Measurements from ENCODE around the gene GPM6B. TPM values are rescaled to one million over a fixed set of nuclear protein-coding genes. Genes with fewer than 3 reads are reported as not detected.

The GPM6B gene
- total and polyA plus RNA-seq, 3 donors from 2014 or later, result 5.4 to 10.2 (median 8.5) TPM

DNA sequence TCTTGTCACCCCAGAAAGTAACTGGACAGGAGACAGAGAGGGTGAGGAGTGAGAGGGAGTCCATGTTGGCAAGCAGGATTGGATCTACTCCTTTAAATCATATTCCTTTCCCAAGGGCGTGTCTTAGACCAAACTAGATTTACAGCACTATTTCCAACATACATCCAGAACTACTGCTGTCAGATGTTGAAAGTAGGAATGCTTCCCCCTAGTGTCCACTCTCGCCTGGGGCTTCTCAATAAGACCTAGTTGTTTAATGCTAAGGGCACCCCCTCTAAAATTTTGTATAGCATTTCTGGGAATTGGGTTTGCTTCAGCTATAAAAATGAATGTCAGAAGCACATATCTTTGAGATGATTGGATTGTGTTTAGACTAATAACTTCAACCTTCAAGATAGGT lies 69.1 kb downstream of the GPM6B start:
- intact Hi-C loops (cut with DNase I; ENCODE audit: low total_unique reads), result no loop called here
- Histone ChIP-seq H3K4me3 (no peak overlapping the region), H3K27ac (no peak overlapping the region), H3K9me3 (no peaks in the 10 kb centered on the region), H3K36me3 (ENCODE audit: low read depth, missing control alignments) (no peaks in the 10 kb centered on the region), H3K4me1 (no peaks in the 10 kb centered on the region), H3K27me3 (no peaks in the 10 kb centered on the region)
- WGBS, 2 donors, result 53 to 57% methylated on average over 2 of the region's 2 CpGs
- DNase-seq, result peak; percentile 68
- TF ChIP-seq, protein P1, sequence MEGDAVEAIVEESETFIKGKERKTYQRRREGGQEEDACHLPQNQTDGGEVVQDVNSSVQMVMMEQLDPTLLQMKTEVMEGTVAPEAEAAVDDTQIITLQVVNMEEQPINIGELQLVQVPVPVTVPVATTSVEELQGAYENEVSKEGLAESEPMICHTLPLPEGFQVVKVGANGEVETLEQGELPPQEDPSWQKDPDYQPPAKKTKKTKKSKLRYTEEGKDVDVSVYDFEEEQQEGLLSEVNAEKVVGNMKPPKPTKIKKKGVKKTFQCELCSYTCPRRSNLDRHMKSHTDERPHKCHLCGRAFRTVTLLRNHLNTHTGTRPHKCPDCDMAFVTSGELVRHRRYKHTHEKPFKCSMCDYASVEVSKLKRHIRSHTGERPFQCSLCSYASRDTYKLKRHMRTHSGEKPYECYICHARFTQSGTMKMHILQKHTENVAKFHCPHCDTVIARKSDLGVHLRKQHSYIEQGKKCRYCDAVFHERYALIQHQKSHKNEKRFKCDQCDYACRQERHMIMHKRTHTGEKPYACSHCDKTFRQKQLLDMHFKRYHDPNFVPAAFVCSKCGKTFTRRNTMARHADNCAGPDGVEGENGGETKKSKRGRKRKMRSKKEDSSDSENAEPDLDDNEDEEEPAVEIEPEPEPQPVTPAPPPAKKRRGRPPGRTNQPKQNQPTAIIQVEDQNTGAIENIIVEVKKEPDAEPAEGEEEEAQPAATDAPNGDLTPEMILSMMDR (IDR thresholded peaks at IDR 0.05), result peak; percentile 14 to 18 (median 15)
- no peak for TF ChIP-seq POLR2A (IDR thresholded peaks at IDR 0.05)

DNA sequence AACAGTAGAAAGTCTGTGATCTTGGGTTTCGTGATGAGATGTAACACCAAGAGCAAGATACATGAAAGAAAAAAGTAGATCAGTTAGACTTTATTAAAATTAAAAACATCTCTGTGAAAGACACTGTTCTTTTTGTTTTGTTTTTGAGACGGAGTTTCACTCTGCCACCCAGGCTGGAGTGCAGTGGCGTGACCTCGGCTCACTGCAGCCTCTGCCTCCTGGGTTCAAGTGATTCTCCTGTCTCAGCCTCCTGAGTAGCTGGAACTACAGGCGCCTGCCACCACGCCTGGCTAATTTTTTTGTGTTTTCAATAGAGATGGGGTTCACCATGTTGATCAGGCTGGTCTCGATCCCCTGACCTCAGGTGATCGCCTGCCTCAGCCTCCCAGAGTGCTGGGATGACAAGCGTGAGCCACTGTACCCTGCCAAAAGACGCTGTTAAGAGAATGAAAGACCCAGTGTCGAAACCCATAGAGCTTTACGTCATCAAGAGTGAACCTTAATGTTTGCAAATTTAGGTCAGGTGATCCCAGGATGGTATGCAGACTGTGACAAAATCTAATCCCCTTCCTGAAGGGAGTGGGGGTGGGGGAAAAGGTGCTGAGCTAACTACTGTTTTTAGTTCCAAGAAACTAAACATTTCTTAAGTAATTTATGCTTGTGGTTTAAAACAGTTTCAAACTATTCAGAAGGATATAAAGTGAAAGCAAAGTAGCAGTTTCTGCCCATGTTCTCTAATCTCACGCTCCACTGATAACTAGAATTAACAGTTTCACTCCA lies 74.3 kb downstream of the GPM6B start:
- Histone ChIP-seq H3K36me3 (ENCODE audit: low read depth, missing control alignments) (no peaks in the 10 kb centered on the region), H3K4me3 (no peak overlapping the region), H3K27ac (no peak overlapping the region), H3K4me1 (no peaks in the 10 kb centered on the region), H3K9me3 (no peaks in the 10 kb centered on the region), H3K27me3 (no peaks in the 10 kb centered on the region)
- no peak for DNase-seq
- no peak for TF ChIP-seq POLR2A (IDR thresholded peaks at IDR 0.05)
- TF ChIP-seq, protein P1 (IDR thresholded peaks at IDR 0.05), result no peak
- intact Hi-C loops (cut with DNase I; ENCODE audit: low total_unique reads), result no loop called here
- WGBS, 2 donors, result 73% methylated on average over 12 to 13 of the region's 13 CpGs

- H3K4me1 ChIP-seq, result no peaks in the 10 kb centered on the region
- intact Hi-C loops (cut with DNase I; ENCODE audit: low total_unique reads), result no loop called here
- no peak for TF ChIP-seq POLR2A (IDR thresholded peaks at IDR 0.05)
- TF ChIP-seq, protein P1 (IDR thresholded peaks at IDR 0.05), result no peak
- no peaks in the 10 kb centered on the region for H3K27me3 ChIP-seq
- H3K4me3 ChIP-seq, result no peak overlapping the region
- no peaks in the 10 kb centered on the region for H3K9me3 ChIP-seq
- 84 to 92% methylated on average over 6 of the region's 6 CpGs for WGBS, 2 donors
- DNase-seq, result no peak
- H3K36me3 ChIP-seq (ENCODE audit: low read depth, missing control alignments), result no peaks in the 10 kb centered on the region
- H3K27ac ChIP-seq, result no peak overlapping the region
These were observed 75.2 kb downstream of the GPM6B start for GRCh38 chrX:13741695-13742094.

DNA sequence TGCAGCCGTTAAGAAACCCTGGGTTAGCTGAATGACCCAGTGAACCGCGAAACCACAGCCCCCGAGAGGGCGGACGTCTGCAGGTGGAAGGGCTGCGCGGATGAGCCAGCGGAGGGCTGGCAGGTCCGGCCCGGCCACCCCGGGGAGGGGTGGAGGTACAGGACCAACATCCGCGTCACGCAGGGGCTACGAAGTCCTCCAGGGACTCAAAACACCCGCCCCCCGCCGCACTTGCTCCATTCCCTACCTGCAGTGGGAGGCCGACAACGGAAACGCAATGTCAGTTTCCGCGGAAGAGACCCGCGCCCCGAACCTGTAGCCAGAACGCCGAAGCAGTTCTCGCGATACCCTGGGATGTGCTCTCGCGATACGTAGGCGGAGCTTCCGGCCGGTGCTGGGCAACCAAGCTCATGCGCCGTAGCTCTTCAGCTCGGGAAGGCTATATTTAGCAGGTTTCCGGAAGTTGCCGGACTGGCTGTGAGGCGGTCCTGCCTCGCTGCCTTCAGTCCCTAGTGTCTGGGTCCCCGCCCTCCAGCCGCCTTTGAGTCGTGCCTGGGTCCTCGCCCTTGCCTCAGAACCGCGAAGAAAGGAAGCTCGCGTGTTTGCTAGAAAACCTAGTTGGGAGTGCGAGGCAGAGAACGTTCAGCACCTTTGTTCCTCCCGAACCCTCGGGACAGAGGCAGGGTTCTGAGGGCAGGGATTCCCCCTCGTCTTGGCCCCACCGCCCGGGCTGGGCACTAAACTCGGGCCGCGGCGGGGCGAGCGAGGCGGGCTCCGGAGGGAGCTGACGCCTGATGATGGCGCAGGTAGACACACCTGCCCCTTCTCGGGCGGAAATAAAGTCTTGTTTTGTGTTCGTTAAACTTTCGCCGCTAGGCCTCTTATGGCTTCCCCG lies 82.4 kb downstream of the GPM6B start, which contains the start of the genes OFD1 and TRAPPC2:
OFD1 (plus strand) TSS at position 471 of the 895 bp plus-strand sequence; CDS start at position 795, 324 bp downstream.
TRAPPC2 (minus strand) TSS at position 343 of the 895 bp plus-strand sequence. CDS start 14,657 bp downstream, outside the sequence.
- Histone ChIP-seq H3K36me3 (ENCODE audit: low read depth, missing control alignments) (no peaks in the 10 kb centered on the region), H3K9me3 (no peaks in the 10 kb centered on the region), H3K4me1 (peaks cover 6% of the 10 kb centered on the region), H3K27ac (peak within 1 kb of the TSS; percentile 84 to 86), H3K27me3 (no peaks in the 10 kb centered on the region), H3K4me3 (peak within 1 kb of the TSS; percentile 66 to 75)
- intact Hi-C loops (cut with DNase I; ENCODE audit: low total_unique reads), result no loop called here
- DNase-seq, result peak; percentile 94
- WGBS, 2 donors, result 0% methylated on average over 7 to 45 of the region's 75 CpGs
- peak; percentile 73 for TF ChIP-seq POLR2A (IDR thresholded peaks at IDR 0.05)
- TF ChIP-seq, protein P1 (IDR thresholded peaks at IDR 0.05), result no peak
